ENCODE measurements around the gene PRDM2. TPM values are rescaled to one million over a fixed set of nuclear protein-coding genes. Genes with fewer than 3 reads are reported as not detected.

PRDM2 gene
- total RNA-seq, 1 donor, result 12.7 TPM

- no peak overlapping the region for H3K27ac ChIP-seq (ENCODE audit: low read depth, low read length)
- H2AFZ ChIP-seq (ENCODE audit: low read length), result no peak overlapping the region
- no peaks in the 10 kb centered on the region for H3K9me3 ChIP-seq (ENCODE audit: low read depth, low read length)
- no peak overlapping the region for H3K4me3 ChIP-seq (ENCODE audit: insufficient read depth, low read length)
- TF ChIP-seq, protein P1, sequence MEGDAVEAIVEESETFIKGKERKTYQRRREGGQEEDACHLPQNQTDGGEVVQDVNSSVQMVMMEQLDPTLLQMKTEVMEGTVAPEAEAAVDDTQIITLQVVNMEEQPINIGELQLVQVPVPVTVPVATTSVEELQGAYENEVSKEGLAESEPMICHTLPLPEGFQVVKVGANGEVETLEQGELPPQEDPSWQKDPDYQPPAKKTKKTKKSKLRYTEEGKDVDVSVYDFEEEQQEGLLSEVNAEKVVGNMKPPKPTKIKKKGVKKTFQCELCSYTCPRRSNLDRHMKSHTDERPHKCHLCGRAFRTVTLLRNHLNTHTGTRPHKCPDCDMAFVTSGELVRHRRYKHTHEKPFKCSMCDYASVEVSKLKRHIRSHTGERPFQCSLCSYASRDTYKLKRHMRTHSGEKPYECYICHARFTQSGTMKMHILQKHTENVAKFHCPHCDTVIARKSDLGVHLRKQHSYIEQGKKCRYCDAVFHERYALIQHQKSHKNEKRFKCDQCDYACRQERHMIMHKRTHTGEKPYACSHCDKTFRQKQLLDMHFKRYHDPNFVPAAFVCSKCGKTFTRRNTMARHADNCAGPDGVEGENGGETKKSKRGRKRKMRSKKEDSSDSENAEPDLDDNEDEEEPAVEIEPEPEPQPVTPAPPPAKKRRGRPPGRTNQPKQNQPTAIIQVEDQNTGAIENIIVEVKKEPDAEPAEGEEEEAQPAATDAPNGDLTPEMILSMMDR (IDR thresholded peaks at IDR 0.05; ENCODE audit: extremely low read depth, low read depth, low read length), result no peak
- H3K36me3 ChIP-seq (ENCODE audit: insufficient read depth, low read length), result peaks cover 39% of the 10 kb centered on the region
- no peak for DNase-seq (ENCODE audit: insufficient read length, low spot score, missing footprints)
- peaks cover 31% of the 10 kb centered on the region for H4K20me1 ChIP-seq (ENCODE audit: insufficient read depth, low read length)
- peaks cover 18% of the 10 kb centered on the region for H3K4me1 ChIP-seq (ENCODE audit: insufficient read depth, low read length)
- peaks cover 86% of the 10 kb centered on the region for H3K79me2 ChIP-seq (ENCODE audit: insufficient read depth, low read length)
- no peaks in the 10 kb centered on the region for H3K27me3 ChIP-seq (ENCODE audit: insufficient read depth, low read length)
- H3K4me2 ChIP-seq (ENCODE audit: insufficient read depth, low read length), result no peak overlapping the region
Measured at GRCh38 chr1:13774121-13774520, 74.1 kb downstream of the PRDM2 start.

GRCh38 chr1:13775459-13775858 is 75.5 kb downstream of the PRDM2 start:
- Histone ChIP-seq H3K36me3 (ENCODE audit: insufficient read depth, low read length) (peaks cover 46% of the 10 kb centered on the region), H3K4me1 (ENCODE audit: insufficient read depth, low read length) (peaks cover 28% of the 10 kb centered on the region), H3K27me3 (ENCODE audit: insufficient read depth, low read length) (no peaks in the 10 kb centered on the region), H3K9me3 (ENCODE audit: low read depth, low read length) (no peaks in the 10 kb centered on the region), H2AFZ (ENCODE audit: low read length) (no peak overlapping the region), H3K27ac (ENCODE audit: low read depth, low read length) (peak overlapping the region; percentile 32), H4K20me1 (ENCODE audit: insufficient read depth, low read length) (peaks cover 23% of the 10 kb centered on the region), H3K4me3 (ENCODE audit: insufficient read depth, low read length) (no peak overlapping the region), H3K4me2 (ENCODE audit: insufficient read depth, low read length) (peak overlapping the region; percentile 26), H3K79me2 (ENCODE audit: insufficient read depth, low read length) (peaks cover 77% of the 10 kb centered on the region)
- TF ChIP-seq, protein P1 (IDR thresholded peaks at IDR 0.05; ENCODE audit: extremely low read depth, low read depth, low read length), result no peak
- no peak for DNase-seq (ENCODE audit: insufficient read length, low spot score, missing footprints)

- peaks cover 47% of the 10 kb centered on the region for H3K36me3 ChIP-seq (ENCODE audit: insufficient read depth, low read length)
- H3K27me3 ChIP-seq (ENCODE audit: insufficient read depth, low read length), result no peaks in the 10 kb centered on the region
- peak overlapping the region; percentile 32 for H3K27ac ChIP-seq (ENCODE audit: low read depth, low read length)
- no peaks in the 10 kb centered on the region for H3K9me3 ChIP-seq (ENCODE audit: low read depth, low read length)
- no peak overlapping the region for H3K4me2 ChIP-seq (ENCODE audit: insufficient read depth, low read length)
- peaks cover 77% of the 10 kb centered on the region for H3K79me2 ChIP-seq (ENCODE audit: insufficient read depth, low read length)
- no peak for DNase-seq (ENCODE audit: insufficient read length, low spot score, missing footprints)
- peaks cover 20% of the 10 kb centered on the region for H4K20me1 ChIP-seq (ENCODE audit: insufficient read depth, low read length)
- peaks cover 28% of the 10 kb centered on the region for H3K4me1 ChIP-seq (ENCODE audit: insufficient read depth, low read length)
- H3K4me3 ChIP-seq (ENCODE audit: insufficient read depth, low read length), result no peak overlapping the region
- TF ChIP-seq, protein P1 (IDR thresholded peaks at IDR 0.05; ENCODE audit: extremely low read depth, low read depth, low read length), result no peak
- no peak overlapping the region for H2AFZ ChIP-seq (ENCODE audit: low read length)
Measured at GRCh38 chr1:13775916-13776315, 75.9 kb downstream of the PRDM2 start.

DNA sequence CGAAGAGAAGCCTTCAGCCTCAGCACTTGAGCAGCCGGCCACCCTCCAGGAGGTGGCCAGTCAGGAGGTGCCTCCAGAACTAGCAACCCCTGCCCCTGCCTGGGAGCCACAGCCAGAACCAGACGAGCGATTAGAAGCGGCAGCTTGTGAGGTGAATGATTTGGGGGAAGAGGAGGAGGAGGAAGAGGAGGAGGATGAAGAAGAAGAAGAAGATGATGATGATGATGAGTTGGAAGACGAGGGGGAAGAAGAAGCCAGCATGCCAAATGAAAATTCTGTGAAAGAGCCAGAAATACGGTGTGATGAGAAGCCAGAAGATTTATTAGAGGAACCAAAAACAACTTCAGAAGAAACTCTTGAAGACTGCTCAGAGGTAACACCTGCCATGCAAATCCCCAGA is 78.4 kb downstream of the PRDM2 start:
- Histone ChIP-seq H3K79me2 (ENCODE audit: insufficient read depth, low read length) (peaks cover 75% of the 10 kb centered on the region), H3K4me1 (ENCODE audit: insufficient read depth, low read length) (peaks cover 50% of the 10 kb centered on the region), H3K27me3 (ENCODE audit: insufficient read depth, low read length) (no peaks in the 10 kb centered on the region), H3K27ac (ENCODE audit: low read depth, low read length) (no peak overlapping the region), H3K4me3 (ENCODE audit: insufficient read depth, low read length) (no peak overlapping the region), H2AFZ (ENCODE audit: low read length) (no peak overlapping the region), H3K4me2 (ENCODE audit: insufficient read depth, low read length) (no peak overlapping the region), H3K36me3 (ENCODE audit: insufficient read depth, low read length) (peaks cover 56% of the 10 kb centered on the region), H4K20me1 (ENCODE audit: insufficient read depth, low read length) (peaks cover 19% of the 10 kb centered on the region), H3K9me3 (ENCODE audit: low read depth, low read length) (no peaks in the 10 kb centered on the region)
- TF ChIP-seq, protein P1 (IDR thresholded peaks at IDR 0.05; ENCODE audit: extremely low read depth, low read depth, low read length), result no peak
- DNase-seq (ENCODE audit: insufficient read length, low spot score, missing footprints), result no peak

Measured in osteoblast (primary cell).